GM18519 (cell line): ENCODE measurements around the gene ZBTB7A.

Source experiments
- ATAC-seq: cut with Tn5 transposase; IDR thresholded peaks from one replicate; pipeline ENCODE4 v1.9.1; 2021; ENCODE audit warnings: mild to moderate bottlenecking, moderate library complexity; ENCODE audit not compliant: unreplicated experiment, low FRiP score

The ZBTB7A gene

GRCh38 chr19:4057931-4058692, 8.6 kb downstream of the ZBTB7A start:
- no peak for ATAC-seq

GRCh38 chr19:4055209-4055552, 11.5 kb downstream of the ZBTB7A start:
- no peak for ATAC-seq

- ATAC-seq, result no peak
Observed at GRCh38 chr19:4054441-4055208, 12.1 kb downstream of the ZBTB7A start.

- ATAC-seq, result no peak
Observed at GRCh38 chr19:4053423-4054324, 13.0 kb downstream of the ZBTB7A start.

DNA sequence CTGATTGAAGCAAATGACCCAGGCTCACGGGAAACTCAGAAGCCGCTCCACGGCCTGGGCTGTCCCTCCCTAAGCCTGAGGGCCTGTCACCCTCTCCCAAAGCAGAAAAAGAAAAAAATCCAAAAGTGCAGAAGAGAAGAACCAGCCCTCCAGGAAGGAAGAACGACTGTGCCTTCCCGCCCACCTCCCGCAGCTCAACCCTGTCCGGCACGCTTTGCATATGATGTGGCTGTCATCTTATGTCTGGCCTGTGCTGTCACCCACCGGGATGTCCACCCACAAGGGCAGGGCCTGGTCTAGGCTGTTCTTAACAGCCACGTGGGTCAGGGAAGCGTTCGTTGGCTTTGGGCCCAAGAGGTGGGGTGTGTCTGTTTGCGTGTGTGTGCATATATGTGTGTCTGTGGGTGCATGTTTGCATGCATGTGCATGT, 13.7 kb downstream of the ZBTB7A start:
- ATAC-seq, result no peak

- no peak for ATAC-seq
Observed at GRCh38 chr19:4052114-4052992, 14.3 kb downstream of the ZBTB7A start.

GRCh38 chr19:4051175-4052101, 15.3 kb downstream of the ZBTB7A start:
- ATAC-seq, result no peak

- no peak for ATAC-seq
Observed at GRCh38 chr19:4049432-4049831, 17.3 kb downstream of the ZBTB7A start.

DNA sequence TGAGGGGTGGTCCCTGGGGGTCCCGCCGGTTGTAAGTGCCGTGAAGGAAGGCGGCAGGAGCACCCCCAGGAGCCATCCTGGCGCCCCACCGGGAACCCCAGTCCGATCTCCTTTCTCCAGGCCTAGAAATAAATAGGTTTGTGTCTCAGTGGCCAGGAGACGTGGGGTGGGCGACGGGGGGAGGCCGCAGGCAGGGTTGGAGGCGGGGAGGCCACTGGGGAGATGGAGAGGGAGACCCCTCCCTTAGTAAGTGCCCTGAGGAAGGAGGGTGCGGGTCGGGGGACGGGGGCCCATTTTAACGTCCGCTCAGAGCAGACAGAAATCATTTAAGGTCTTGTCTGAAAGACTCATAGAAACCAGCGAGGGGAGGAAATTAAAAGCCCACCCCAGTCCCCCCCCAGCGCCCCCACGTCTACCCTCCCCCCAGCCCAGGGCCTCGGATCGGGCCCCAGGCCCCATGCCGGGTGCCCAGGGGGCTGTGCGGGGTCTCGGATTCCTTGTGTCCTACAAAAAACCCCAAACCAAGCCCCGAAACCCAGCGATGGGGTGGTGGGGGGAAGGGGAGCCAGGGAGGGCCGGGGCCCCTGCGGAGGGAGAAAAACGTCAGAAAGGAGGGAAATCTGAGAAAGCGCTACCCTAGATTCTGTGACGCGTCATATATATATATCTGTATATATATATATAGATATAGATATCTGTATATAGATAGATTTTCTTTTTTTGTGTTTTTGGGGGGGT, 19.6 kb downstream of the ZBTB7A start:
- no peak for ATAC-seq

DNA sequence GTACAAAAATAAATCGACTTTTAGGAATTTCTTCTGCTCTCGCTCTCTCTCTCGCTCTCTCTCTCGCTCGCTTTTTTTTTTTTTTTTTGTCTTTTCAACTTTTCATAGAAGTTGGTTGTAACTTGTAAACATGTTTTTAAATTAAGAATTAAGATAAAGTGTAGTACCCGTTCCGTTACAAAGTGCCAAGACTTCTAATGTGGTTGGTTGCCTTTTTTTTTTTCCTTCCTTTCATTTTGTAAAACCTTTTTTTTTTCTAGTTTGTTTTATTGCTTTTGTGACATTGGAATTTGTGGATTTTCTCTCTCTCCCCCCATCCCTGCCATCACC, 20.4 kb downstream of the ZBTB7A start:
- no peak for ATAC-seq

DNA sequence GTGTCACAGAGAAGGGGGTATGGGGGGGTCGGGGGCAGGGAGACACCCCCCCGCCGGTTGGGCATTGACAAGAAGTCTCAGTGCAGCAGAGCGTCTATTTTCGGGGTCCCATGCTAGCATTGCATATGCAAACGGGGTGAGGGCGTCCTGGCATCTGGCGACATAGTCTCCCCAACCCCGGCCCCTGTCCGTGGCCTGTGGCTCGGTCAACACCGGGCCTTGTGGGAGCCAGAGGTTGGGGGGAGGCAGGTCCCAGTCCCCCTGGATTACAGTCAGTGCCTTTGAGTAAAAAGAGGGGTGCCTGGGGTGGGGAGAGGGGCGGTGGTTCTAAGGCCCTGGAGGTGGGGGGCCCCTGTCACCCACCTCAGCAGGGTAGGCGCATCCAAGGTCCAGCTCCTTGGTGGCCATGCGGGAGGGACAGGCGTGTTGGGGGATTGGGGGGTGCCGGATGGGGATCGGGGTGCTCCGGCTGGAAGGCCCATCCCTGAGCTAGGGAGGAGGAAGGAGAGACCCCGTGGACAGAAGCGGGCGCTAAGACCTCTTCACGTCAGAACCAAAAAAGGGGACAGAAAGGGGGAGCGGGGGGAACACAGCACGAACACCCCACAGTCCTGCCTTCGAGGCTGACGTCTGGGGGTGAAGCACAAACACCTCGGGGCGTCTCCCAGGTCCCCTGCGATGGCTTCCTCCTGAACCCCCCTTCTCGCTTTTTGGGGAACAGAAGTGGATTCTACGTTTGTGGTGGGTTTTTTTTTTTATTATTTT, 20.9 kb downstream of the ZBTB7A start:
- ATAC-seq, result no peak

DNA sequence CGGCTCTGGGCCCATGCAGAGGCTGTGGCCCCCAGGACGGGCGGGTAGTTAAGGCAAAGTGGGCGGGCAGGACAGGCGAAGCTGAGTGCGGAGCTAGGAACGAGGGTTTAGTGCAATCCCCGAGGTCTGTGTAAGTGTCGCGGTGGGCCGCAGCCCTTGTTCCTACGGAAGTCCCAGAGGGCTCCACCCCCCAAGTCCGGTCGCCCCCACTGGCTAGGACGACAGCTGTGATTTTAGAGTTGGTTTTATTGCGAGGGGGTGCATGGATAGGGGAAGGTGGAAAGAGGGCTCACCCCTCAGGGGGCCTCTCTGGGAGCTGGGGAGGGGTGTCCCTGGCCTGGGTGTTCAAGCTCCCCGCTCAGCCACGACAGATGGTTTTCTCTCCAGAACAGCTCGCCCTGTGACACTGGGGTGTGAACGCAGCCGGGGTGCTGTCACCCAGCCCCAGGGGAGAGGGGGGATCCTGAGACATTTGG, 21.7 kb downstream of the ZBTB7A start:
- no peak for ATAC-seq

- ATAC-seq, result no peak
Observed at GRCh38 chr19:4043966-4044715, 22.6 kb downstream of the ZBTB7A start.

DNA sequence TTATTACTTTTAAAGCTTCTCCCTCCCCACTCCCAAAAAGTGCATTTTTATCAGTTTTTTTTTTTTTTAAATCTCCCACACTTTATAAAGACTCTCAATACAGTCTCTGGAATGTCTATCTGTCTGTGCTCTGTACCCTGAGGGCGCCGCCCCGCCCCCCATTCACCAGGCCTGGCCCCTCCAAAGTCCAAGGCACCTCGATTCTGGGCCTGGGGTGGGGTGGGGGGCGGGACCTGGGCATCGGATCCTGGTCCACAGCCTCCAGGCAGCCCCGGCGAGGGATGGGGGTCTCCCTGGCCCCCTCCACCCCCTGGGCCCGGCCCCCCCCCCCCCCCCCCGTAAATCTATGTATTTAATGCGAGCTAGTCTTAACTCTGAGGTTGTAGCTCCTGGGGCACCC, 23.3 kb downstream of the ZBTB7A start:
- ATAC-seq, result no peak

GRCh38 chr19:4042731-4043082, 24.0 kb downstream of the ZBTB7A start:
- ATAC-seq, result no peak

DNA sequence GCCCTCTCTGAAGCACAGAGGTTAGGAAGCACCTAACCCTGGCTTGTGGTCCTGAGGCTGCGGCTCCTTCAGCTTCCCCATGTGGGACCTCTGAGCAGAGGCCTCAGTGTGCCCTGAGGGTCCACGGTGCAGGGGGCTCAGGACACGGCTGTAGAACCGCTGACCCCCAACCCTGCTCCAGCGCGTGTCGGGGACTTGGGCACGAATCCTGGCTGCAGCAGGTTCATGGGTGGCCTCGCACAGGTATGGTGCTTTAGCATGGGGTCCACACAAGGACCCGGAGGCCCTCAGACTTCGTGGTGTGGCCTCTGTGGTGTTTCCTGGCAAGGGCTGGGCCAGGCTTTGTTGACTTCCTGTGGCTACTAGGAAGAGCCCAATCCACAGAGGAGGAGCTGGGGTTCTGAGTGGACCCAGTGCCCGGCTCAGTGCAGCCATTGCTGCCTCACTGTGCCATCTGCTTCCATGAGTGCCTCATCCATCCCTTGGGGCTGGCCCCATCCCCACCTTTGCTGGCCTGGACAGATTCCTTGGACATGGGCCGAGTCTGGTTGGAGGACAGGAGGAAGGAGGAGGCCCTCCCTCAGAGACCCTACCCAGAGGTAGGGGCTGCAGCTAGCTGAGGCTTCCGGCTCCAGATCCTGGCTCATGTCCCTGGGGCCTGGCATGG, 24.5 kb downstream of the ZBTB7A start:
- ATAC-seq, result no peak
